Adrenal gland (tissue), 5 donors: ENCODE measurements around the gene ULBP1.
"Not testable (repeated sequence)": the region's sequence is repeated elsewhere in the genome, so short reads cannot be mapped to it uniquely, and the experiment has no call there.

Source experiments
- CTCF ChIP-seq, 6 experiments: fragments of 450-650 bp in 4 of 6; fragments of 200-600 bp in 2 of 6; sonication (generic) in 1 of 6; IDR thresholded peaks; 1 replicate in 5 of 6; 2 replicates in 1 of 6; pipeline versions ENCODE4 v1.5.1 to v1.8.0; 2016 to 2021; ENCODE audit warnings: antibody characterized with exemption in 6 of 6, mild to moderate bottlenecking in 2 of 6, moderate library complexity in 1 of 6
- POLR2A ChIP-seq, 2 donors: fragments of 450-650 bp; IDR thresholded peaks; one replicate each; pipeline ENCODE4 v1.6.1; 2017; ENCODE audit warnings: antibody characterized with exemption in 2 of 2, mild to moderate bottlenecking in 2 of 2, moderate library complexity in 1 of 2
- donor health status: DM: no; HTN: no; CAD: no.

- not testable (repeated sequence) for TF ChIP-seq CTCF, POLR2A (IDR thresholded peaks at IDR 0.05)
Observed at GRCh38 chr6:149958124-149958523, 5.6 kb upstream of the ULBP1 start.
